CMK (cell line): Measurements from ENCODE around the gene LETM1.

ENCODE experiments used
- DNase-seq: peaks from one replicate; pipeline ENCODE4 v3.0.0-alpha.2; 2010; ENCODE audit warnings: low read depth

The LETM1 gene

GRCh38 chr4:1794809-1795298 lies 61.1 kb downstream of the LETM1 start:
- DNase-seq, result no peak

DNA sequence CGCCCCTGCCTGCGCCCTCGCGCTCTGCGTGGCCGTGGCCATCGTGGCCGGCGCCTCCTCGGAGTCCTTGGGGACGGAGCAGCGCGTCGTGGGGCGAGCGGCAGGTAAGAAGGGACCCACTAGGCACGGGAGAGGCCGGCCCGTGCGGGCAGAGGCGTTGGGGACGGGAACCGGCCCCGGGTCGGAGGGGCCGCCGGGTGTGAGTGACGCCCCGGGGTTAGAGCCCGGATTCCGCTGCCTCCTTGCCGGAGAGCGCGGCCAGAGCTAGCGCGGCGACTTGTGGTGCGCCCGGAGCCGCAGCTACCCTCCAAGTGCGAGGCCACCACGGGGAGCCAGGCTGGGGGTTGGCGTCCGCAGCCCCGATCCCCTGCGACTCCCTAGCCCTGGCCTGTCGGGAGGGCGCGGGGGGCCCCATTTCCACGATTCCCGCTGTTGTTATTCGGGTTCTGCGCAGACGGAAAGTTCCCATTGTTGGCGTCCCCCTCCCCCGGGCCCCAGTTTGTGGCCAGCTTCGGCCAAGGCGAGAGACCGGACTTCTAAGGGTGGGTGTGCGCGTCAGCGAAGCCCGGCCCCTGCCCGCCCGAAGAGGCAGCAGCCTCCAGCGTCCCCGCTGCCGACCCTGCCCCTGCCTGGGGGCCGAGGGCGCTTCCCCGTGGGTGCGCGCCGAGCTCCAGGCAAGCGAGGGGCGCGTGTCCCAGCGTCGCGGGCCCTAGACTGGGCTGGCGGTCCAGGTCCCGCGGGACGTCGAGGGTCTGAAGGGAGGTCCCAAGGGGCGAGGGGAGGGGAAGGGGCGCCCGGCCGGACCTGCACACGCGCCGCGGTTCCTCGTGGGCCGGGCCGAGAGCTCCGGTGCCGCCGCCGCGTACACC lies 61.8 kb downstream of the LETM1 start:
- no peak for DNase-seq

DNA sequence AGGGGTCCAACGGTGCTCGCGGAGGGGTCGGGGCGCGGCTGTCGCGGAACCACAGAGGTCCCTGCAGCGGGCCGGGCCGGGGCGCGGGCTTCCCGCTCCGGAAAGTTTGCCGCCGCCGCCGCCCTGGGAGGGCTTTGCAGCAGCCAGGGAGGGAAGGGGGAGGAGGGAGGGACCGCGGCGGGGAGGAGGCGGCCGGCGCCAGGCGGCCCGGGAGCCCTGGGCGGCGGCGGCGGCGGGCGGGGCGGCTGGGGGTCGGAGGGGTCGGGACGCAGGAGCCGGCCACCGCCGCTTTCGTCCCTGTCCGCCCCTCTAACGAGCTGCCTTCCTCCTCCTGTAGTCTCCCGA lies 62.5 kb downstream of the LETM1 start:
- DNase-seq, result no peak

DNA sequence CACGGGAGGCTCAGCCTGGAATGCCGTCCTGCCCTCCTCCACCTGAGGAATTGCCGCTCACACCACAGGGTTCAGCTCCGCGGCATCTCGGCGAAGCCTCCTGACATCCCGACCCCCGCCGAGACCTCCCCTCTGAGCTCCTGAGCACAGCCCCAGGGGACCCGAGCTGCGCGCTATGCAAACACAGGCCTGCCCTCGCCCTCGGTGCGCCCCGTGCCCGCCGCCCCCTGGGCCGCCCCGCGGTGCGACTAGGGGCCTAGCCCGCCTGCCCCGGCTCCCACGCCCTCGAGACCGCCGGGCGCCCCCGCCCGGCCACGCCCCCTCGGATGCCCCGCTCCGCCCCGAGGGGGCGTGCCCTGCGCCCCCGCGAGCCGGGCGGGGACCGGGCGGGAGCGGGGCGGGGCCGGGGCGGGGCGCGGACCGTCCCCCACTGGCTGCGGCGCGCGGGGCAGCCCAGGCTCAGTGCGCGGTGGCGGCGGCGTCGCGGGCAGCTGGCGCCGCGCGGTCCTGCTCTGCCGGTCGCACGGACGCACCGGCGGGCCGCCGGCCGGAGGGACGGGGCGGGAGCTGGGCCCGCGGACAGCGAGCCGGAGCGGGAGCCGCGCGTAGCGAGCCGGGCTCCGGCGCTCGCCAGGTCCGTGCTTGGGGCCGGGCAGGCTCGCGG lies 63.0 kb downstream of the LETM1 start, which contains the start of gene FGFR3:
TSS of gene FGFR3 (plus strand) at position 462 of the 664 bp plus-strand sequence. CDS start 642 bp downstream, outside the sequence.
- no peak for DNase-seq

DNA sequence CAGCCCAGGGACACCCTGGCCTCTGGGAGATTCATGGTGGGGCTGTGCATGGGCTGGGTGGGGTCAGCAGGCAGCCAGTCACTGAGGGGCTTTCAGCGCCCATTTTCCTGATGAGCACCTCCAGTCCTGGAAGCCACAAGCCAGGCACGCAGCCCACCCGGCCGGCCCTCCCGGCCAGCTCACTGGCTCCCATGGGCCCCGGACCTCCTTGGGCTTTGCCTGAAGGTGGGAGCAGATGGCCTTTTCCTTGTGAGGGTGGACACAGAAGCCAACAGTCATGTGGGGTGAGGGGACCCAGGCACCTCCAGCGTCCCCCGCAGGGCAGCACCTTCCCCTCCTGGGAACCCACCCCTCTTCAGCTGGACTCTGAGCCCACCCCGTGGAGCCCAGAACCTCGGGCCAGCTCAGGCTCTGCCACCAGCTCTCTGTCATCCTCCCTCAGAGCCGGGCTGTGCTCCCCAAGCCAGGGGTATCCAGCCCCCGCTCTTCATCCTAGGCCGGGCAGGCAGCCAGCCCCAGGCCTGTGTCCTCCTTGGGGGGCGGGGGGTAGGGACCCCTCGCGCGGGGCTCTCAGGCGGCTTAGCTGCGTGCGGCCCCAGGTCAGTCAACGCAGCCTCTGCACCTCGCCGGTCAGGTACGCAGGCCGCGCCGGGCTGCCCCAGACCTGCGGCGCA lies 63.7 kb downstream of the LETM1 start:
- DNase-seq, result no peak

GRCh38 chr4:1790005-1790404 lies 66.0 kb downstream of the LETM1 start:
- no peak for DNase-seq

GRCh38 chr4:1789552-1789951 lies 66.4 kb downstream of the LETM1 start:
- DNase-seq, result no peak

GRCh38 chr4:1788254-1788973 lies 67.5 kb downstream of the LETM1 start:
- no peak for DNase-seq

DNA sequence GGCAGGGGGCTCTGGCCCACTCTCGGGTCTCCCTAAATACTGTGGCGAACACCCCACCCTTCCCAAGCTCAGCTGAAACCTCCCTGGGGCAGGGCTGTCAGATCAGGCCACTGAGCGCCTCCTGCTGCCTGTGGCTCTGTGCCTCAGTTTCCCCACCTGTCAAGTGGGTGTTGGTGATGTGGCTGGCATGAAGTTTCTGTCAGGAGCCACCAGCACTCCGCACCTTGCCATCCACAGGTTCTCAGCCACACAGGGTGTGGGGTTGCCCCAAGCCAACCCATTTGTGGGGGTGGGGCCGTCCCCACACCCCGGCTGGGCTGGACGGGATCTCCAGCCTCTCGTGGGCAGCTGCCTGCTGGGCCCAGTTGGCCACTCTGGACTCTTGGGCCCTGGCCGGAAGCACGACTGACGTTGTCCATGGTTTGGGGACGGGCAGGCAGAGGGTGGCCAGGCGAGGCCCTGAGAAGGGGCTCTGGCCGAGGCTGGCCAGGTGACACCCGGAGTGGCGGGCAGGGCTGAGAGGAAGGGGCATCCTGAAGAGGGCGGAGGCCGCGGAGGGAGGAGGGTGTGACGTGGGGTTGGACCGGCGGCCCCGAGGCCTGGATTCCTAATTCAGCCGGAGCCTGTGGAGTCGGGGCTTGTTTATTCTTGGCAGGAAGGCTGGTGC lies 68.4 kb downstream of the LETM1 start:
- DNase-seq, result no peak

DNA sequence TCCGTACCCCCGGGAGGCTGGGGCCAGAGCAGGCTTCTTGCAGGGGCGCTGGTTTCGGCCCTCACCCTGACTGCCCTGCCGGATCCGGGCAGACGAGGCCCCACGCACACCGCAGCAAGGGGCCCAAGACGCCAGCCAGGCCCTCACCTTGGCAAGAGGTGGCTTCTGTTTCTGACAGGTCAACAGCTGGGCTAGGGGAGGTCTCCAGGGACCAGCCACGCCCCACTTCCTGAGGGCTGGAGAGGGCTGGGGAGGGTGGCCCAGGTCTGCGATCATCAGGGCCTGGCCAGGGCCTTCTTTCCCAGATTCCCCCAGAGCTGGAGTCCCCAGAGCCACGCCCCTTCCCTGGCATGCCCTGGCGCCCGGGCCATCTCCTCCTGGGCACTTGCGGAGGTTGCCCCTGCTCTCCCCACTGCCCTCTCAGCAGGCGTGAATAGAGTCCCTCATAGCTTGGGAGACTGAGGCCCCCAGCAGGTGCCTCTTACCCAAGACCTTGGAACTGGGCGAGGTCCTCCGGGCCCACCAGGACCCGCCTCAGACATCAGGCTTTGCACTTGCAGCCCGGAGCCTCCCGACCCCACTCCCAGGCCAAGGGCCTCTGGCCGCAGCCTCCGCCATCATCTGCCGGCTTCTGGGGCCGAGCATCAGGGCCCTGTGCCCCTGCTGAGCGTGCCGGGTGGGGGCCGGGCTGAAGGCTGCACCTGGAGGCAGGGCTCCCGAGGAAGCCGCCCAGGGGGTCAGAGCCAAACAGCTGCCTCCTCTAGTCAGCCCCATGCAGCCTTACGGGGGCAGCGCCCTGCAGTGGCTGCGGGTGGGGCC lies 69.2 kb downstream of the LETM1 start:
- no peak for DNase-seq

- DNase-seq, result no peak
Observed at GRCh38 chr4:1785592-1785991, 70.4 kb downstream of the LETM1 start.

DNA sequence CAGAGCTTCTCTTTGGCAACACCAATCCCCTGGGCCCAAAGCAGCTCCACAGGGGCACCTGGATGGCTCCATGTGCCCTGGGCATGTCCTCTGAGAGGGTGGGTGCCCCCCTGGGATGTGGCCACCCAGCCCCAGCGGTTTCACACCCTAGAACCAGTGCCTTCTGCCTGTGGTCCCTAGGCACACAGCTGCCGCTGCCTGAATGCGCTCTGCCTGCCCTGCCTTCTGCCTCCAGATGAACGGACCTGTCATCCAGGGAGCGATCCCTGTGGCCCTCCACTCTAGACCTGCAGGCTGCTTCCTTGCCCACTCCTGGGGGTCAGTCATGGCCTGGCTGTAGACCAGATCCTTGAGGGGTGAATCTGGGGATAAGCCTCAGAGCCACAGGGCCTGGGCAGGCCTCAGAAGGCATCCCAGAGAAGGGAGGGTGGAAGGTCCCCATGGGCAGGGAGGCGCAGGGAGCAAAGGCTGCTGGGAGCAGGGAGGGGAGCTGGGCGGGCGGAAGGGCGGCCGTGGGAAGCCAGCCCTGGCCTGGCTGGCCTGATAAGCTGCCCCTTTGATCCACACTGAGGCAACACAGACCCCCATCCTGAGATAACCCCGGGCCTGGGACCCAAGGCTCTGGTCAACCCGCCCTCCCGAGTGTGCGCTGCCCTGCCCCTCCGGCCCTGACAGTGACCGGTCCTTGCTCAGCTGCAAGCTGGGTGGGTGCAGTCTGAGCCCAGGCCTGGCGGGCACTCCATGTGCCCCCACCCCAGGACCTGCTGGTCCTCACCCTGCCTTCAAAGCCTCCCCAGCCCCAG lies 71.0 kb downstream of the LETM1 start:
- peak; percentile 82 for DNase-seq

GRCh38 chr4:1784395-1784788 lies 71.6 kb downstream of the LETM1 start:
- no peak for DNase-seq

GRCh38 chr4:1783970-1784369 lies 72.0 kb downstream of the LETM1 start:
- DNase-seq, result no peak

- DNase-seq, result no peak
Observed at GRCh38 chr4:1783015-1783414, 72.9 kb downstream of the LETM1 start.

DNA sequence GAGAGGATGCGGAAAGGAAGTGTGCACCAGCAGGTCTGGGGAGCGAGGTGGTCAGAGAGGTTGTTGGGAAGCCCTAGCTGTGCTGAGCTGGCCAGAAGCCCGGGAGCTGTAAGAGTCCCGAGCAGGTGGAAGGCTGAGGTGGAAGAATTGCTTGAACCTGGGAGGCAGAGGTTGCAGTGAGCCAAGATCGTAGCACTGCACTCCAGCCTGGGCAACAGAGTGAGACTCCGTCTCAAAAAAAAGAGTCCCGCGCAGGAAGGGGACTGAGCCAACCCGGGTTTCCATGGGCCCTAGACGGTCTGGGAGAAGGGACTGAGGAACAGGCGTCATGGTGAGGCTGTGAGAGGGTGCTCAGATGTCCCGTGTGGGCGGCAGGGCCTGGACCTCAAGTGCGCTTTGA lies 75.5 kb downstream of the LETM1 start:
- DNase-seq, result no peak

DNA sequence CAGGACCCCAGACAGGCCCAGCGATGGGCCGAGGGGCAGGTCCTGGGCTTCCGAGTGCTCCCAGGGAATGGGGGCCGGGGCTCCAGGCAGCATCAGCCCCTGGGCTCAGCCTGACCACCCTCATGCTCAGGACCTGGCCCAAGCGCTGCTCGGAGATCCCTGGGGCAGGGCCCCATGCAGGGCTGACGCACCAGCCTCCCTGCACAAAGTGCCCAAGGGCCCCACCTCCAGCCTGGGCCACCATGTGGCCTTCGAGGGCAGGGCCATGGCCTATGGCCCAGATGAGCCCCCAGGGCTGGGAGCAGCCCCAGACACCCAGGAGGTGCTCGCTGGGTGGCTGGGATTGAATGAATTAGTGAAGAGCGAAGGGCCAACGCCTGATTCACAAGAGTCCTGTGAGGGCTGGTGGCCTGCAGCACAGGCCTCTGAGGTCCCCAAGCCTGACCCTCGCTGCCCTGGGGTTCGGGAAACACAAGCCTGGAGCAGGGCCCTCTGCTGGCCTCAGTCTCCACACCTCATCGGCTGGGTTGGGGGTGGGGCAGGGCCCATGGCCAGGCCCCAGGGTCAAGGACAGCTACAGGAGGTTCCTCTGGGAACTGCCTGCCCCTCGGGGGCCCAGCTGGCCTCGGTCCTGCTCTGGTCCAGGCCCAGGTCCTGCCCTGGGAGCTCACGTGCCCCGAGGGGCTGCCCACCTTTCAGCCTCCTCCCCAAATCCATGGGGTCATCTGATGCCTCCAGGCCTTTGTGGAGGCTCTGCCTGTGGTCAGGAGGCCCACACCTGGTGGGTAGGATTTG lies 76.2 kb downstream of the LETM1 start:
- DNase-seq, result no peak

DNA sequence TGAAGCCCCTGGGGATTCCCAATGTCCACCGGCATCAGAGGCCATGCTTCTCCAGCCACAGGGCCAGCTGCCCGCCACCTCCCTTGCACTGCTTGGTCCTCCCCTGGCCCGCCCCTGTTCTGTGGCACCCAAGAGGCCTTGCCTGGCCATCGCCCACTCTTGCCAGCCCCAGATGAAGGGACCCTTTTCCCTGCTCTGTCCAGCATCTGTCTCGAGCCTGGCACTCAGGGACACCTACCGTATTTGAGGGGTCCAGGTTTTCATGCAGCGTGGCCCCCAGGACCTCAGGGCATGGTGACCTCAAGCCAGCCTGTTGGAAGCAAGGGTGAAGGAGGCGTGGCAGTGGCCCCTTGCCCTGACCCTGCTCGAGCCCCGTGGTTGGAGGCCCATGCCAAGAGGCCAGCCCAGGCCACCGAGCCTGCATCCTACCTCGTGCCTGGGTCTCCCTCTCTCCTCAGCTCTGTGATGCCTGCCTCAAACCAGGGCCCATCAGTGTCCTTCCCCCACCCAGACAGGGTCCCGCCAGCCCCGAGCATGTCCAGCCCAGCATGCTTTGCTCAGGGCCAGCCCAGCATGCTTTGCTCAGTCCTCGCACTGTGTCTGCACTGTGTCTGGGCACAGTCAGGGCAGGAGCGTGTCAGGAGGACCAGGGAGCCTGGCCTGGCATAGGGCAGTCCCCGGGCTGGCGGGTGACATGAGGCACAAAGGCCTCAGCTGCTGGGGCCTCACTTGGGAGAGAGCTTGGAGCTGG lies 77.1 kb downstream of the LETM1 start:
- DNase-seq, result no peak
